ENCODE results near the gene AGBL4.

DNA sequence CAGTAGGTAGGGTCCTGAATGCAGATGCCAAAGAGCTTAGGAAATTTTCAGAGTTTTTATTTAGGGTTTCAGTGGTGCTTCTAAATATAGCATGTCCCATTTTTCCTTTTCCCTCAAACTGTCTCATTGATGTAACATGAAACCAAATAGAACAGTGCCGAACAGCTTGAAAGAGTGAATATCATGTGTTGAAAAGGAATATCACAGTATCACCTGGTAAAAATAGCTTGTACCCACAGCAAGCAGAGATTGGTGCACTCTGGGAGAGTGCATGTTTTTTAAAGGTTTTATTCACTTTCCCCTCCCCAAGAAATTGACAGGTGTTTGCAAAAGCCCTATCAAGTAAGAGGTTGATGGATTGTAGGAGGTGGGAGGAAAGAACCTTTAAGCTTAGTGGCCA, 43.1 kb upstream of the AGBL4 start:
- TF ChIP-seq SIN3A (IDR thresholded peaks at IDR 0.05; ENCODE audit: borderline replicate concordance, insufficient read depth, low read length) = no peak
- no peak for TF ChIP-seq POLR2AphosphoS5 (IDR thresholded peaks at IDR 0.05; ENCODE audit: low read depth, low read length)
- TF ChIP-seq, protein P1, sequence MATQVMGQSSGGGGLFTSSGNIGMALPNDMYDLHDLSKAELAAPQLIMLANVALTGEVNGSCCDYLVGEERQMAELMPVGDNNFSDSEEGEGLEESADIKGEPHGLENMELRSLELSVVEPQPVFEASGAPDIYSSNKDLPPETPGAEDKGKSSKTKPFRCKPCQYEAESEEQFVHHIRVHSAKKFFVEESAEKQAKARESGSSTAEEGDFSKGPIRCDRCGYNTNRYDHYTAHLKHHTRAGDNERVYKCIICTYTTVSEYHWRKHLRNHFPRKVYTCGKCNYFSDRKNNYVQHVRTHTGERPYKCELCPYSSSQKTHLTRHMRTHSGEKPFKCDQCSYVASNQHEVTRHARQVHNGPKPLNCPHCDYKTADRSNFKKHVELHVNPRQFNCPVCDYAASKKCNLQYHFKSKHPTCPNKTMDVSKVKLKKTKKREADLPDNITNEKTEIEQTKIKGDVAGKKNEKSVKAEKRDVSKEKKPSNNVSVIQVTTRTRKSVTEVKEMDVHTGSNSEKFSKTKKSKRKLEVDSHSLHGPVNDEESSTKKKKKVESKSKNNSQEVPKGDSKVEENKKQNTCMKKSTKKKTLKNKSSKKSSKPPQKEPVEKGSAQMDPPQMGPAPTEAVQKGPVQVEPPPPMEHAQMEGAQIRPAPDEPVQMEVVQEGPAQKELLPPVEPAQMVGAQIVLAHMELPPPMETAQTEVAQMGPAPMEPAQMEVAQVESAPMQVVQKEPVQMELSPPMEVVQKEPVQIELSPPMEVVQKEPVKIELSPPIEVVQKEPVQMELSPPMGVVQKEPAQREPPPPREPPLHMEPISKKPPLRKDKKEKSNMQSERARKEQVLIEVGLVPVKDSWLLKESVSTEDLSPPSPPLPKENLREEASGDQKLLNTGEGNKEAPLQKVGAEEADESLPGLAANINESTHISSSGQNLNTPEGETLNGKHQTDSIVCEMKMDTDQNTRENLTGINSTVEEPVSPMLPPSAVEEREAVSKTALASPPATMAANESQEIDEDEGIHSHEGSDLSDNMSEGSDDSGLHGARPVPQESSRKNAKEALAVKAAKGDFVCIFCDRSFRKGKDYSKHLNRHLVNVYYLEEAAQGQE (IDR thresholded peaks at IDR 0.05; ENCODE audit: insufficient read depth in 1 of 2, low read depth in 2 of 2, low read length in 2 of 2) = no peak
- no peak for TF ChIP-seq TAF1 (IDR thresholded peaks at IDR 0.05; ENCODE audit: borderline replicate concordance, insufficient read depth, low read length)
